Keratinocyte (primary cell): ENCODE measurements around the gene ACTN1. TPM values are rescaled to one million over a fixed set of nuclear protein-coding genes. Genes with fewer than 3 reads are reported as not detected.

ENCODE experiments used
- DNase-seq: peaks from one replicate; pipeline ENCODE4 v3.0.0-alpha.2; 2011; ENCODE audit warnings: low read depth, missing footprints, low spot score
- FAIRE-seq: peaks from 2 replicates; lab custom pipeline; 2011; peaks lifted over from hg19 to GRCh38; lab: Jason Lieb, UNC
- H2AFZ ChIP-seq: 2 replicates; pipeline ENCODE4 v1.6.0; 2012; ENCODE audit warnings: low read length, control low read depth, inconsistent platforms; ENCODE audit not compliant: control insufficient read depth
- H3K27ac ChIP-seq: 2 replicates; pipeline ENCODE4 v1.5.1; 2011; ENCODE audit warnings: low read length; ENCODE audit not compliant: control insufficient read depth, insufficient read depth
- H3K27me3 ChIP-seq: 3 replicates; pipeline ENCODE4 v1.6.0; 2011; ENCODE audit warnings: low read length; ENCODE audit not compliant: control insufficient read depth, insufficient read depth; ENCODE audit errors: extremely low read depth
- H3K36me3 ChIP-seq, 2 experiments: 2 replicates in 1 of 2; 3 replicates in 1 of 2; pipeline ENCODE4 v1.5.1; 2011; ENCODE audit warnings: low read length in 2 of 2, mild to moderate bottlenecking in 1 of 2; ENCODE audit not compliant: control insufficient read depth in 2 of 2, insufficient read depth in 2 of 2; ENCODE audit errors: extremely low read depth in 1 of 2
- H3K4me1 ChIP-seq: 3 replicates; pipeline ENCODE4 v1.5.1; 2011; ENCODE audit warnings: low read length; ENCODE audit not compliant: control insufficient read depth, insufficient read depth; ENCODE audit errors: extremely low read depth
- H3K4me2 ChIP-seq: 3 replicates; pipeline ENCODE4 v1.6.0; 2011; ENCODE audit warnings: low read depth, low read length; ENCODE audit not compliant: control insufficient read depth, insufficient read depth; ENCODE audit errors: extremely low read depth
- H3K4me3 ChIP-seq, 3 experiments: fragments of 200-600 bp in 1 of 3; sonication (generic) in 1 of 3; 2 replicates in 2 of 3; 3 replicates in 1 of 3; pipeline ENCODE4 v1.5.1; 2011 to 2016; ENCODE audit warnings: low read length in 3 of 3, mild to moderate bottlenecking in 3 of 3, control low read depth in 2 of 3, inconsistent platforms in 1 of 3, low read depth in 1 of 3, mixed read lengths in 1 of 3, mixed run types in 1 of 3, moderate library complexity in 1 of 3; ENCODE audit not compliant: control insufficient read depth in 2 of 3, insufficient read depth in 2 of 3; ENCODE audit errors: extremely low read depth in 1 of 3
- H3K79me2 ChIP-seq: 2 replicates; pipeline ENCODE4 v1.6.0; 2012; ENCODE audit warnings: low read length; ENCODE audit not compliant: control insufficient read depth, insufficient read depth
- H3K9ac ChIP-seq: 3 replicates; pipeline ENCODE4 v1.6.0; 2011; ENCODE audit warnings: low read length; ENCODE audit not compliant: control insufficient read depth, insufficient read depth; ENCODE audit errors: extremely low read depth
- H3K9me1 ChIP-seq: 3 replicates; pipeline ENCODE4 v1.6.0; 2011; ENCODE audit warnings: low read length; ENCODE audit not compliant: control insufficient read depth, insufficient read depth; ENCODE audit errors: extremely low read depth
- H3K9me3 ChIP-seq: 2 replicates; pipeline ENCODE4 v1.5.1; 2012; ENCODE audit warnings: low read depth, low read length; ENCODE audit not compliant: control insufficient read depth
- H4K20me1 ChIP-seq: 3 replicates; pipeline ENCODE4 v1.6.0; 2011; ENCODE audit warnings: low read length; ENCODE audit not compliant: control insufficient read depth, insufficient read depth; ENCODE audit errors: extremely low read depth
- CTCF ChIP-seq, 3 experiments: IDR thresholded peaks in 1 of 3; conservative IDR thresholded peaks in 1 of 3; optimal IDR thresholded peaks in 1 of 3; 2 replicates in 2 of 3; 3 replicates in 1 of 3; pipeline versions ENCODE3 to v1.5.1; 2011; ENCODE audit warnings: low read length in 3 of 3, mild to moderate bottlenecking in 3 of 3, moderate library complexity in 2 of 3, control low read depth in 1 of 3, inconsistent platforms in 1 of 3; ENCODE audit not compliant: insufficient read depth in 2 of 3; ENCODE audit errors: extremely low read depth in 1 of 3
- EZH2 ChIP-seq: IDR thresholded peaks from one replicate; pipeline ENCODE4 v1.6.1; 2012; ENCODE audit warnings: inconsistent platforms, mild to moderate bottlenecking, low read length, moderate library complexity
- dilution Hi-C: fragments of 300-500 bp; cut with MboI; formaldehyde crosslinking; loops from one replicate; pipeline ENCODE4 v1.7.0; 2020; ENCODE audit warnings: low sequenced_read_pairs; ENCODE audit not compliant: extremely low pct_ligation_motif_present
- polyA plus RNA-seq, 5 experiments: library from polyadenylated mRNA; depleted of rRNA in 3 of 5; stranded (reverse) in 3 of 5; stranded (forward) in 1 of 5; unstranded in 1 of 5; fragments of >200 nt; gene quantifications; 1 replicate in 1 of 5; 2 replicates in 3 of 5; 3 replicates in 1 of 5; pipeline versions ENCODE4 v1.2.1 to v1.2.3, GENCODE V29; 2011 to 2012; ENCODE audit warnings: missing spikeins in 2 of 5, low read depth in 1 of 5, low replicate concordance in 1 of 5

ACTN1 gene
- polyA plus RNA-seq, 1 donor (not counting 4 experiments of a cell fraction or from before 2014, with no cell fraction given) = 558 TPM

GRCh38 chr14:68969278-68970033 is 9.6 kb downstream of the ACTN1 start:
- H3K9me1 ChIP-seq = peaks cover 25% of the 10 kb centered on the region
- dilution Hi-C loops = no loop called here
- peaks cover 76% of the 10 kb centered on the region for H3K4me1 ChIP-seq
- no peak overlapping the region for H2AFZ ChIP-seq
- TF ChIP-seq EZH2 = no peak
- no peak for TF ChIP-seq CTCF (optimal IDR thresholded peaks at IDR 0.05 in 1 of 3, IDR thresholded peaks at IDR 0.05 in 1 of 3, conservative IDR thresholded peaks at IDR 0.05 in 1 of 3; ENCODE audit: extremely low read depth in 1 of 3, insufficient read depth in 2 of 3, low read length in 3 of 3)
- peaks cover 31 to 82% of the 10 kb centered on the region in 2 experiments for H3K36me3 ChIP-seq
- H3K79me2 ChIP-seq = peaks cover 100% of the 10 kb centered on the region
- FAIRE-seq (no peak), DNase-seq (no peak)
- no peak overlapping the region for H3K27ac ChIP-seq
- no peaks in the 10 kb centered on the region for H3K27me3 ChIP-seq
- H4K20me1 ChIP-seq = peaks cover 98% of the 10 kb centered on the region
- no peak overlapping the region for H3K9ac ChIP-seq
- no peak overlapping the region for H3K4me3 ChIP-seq
- H3K4me2 ChIP-seq = no peak overlapping the region
- H3K9me3 ChIP-seq = no peaks in the 10 kb centered on the region

- H3K9me1 ChIP-seq = peaks cover 28% of the 10 kb centered on the region
- H3K9me3 ChIP-seq = no peaks in the 10 kb centered on the region
- no peaks in the 10 kb centered on the region for H3K27me3 ChIP-seq
- H3K4me2 ChIP-seq = no peak overlapping the region
- peaks cover 97% of the 10 kb centered on the region for H4K20me1 ChIP-seq
- FAIRE-seq (no peak), DNase-seq (no peak)
- no peak overlapping the region for H3K4me3 ChIP-seq
- no peak overlapping the region for H2AFZ ChIP-seq
- peaks cover 27 to 78% of the 10 kb centered on the region in 2 experiments for H3K36me3 ChIP-seq
- H3K79me2 ChIP-seq = peaks cover 100% of the 10 kb centered on the region
- H3K4me1 ChIP-seq = peaks cover 75% of the 10 kb centered on the region
- dilution Hi-C loops = no loop called here
- H3K27ac ChIP-seq = no peak overlapping the region
- TF ChIP-seq EZH2 (no peak), CTCF (optimal IDR thresholded peaks at IDR 0.05 in 1 of 3, IDR thresholded peaks at IDR 0.05 in 1 of 3, conservative IDR thresholded peaks at IDR 0.05 in 1 of 3; ENCODE audit: extremely low read depth in 1 of 3, insufficient read depth in 2 of 3, low read length in 3 of 3) (no peak)
- H3K9ac ChIP-seq = no peak overlapping the region
Measured at GRCh38 chr14:68968721-68969120, 10.4 kb downstream of the ACTN1 start.
